Stimulated activated CD8-positive, alpha-beta memory T cell treated with anti-CD3 and anti-CD28 coated beads, Interleukin-2, amount 100 ng/mL, for 1 hour (primary cell): Measurements from ENCODE around the gene FBXW12.

Source experiments
- DNase-seq, 2 donors: peaks; one replicate each; pipeline ENCODE4 v3.0.0-alpha.2; 2020; ENCODE audit warnings: low read depth in 2 of 2

The FBXW12 gene

DNA sequence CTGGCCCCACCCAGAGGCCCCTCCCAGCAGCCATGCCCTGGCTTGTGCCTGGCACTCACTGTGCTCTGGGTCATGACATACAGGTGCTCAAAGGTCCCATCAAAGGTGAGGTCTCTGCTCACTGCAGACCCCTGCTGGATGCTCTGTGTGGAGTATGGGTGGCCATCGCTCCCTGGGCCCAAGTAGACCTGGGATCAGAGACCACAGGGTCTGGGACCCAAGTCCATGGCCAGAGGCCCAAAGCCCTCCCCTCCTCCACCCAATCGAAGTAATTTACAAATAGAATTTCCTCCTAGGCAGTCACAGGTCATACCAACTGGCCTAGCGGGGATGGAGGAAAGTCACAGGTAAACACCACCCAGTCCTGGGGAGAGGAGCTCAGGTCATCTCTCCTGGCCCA lies 50.3 kb downstream of the FBXW12 start:
- DNase-seq: no peak

DNA sequence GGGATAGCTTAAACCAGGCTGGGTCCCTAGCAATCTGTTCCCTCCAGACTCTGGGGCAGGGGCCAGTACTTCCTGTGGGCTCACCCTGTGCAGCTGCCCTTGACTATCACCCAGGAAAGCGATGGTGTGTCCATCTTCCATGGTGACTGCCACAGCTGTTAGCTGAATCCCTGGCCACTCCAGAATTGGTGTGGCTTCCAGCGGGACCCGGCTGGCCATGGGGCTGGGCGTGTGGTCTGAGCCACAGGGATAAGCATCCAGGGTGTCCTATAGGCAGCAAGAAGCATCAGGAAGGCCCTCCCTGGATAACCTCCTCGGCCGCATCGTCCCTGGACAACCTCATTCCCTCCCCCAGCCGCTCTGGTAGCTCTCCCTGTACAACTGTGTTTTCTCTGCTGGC lies 50.7 kb downstream of the FBXW12 start:
- DNase-seq: no peak

DNA sequence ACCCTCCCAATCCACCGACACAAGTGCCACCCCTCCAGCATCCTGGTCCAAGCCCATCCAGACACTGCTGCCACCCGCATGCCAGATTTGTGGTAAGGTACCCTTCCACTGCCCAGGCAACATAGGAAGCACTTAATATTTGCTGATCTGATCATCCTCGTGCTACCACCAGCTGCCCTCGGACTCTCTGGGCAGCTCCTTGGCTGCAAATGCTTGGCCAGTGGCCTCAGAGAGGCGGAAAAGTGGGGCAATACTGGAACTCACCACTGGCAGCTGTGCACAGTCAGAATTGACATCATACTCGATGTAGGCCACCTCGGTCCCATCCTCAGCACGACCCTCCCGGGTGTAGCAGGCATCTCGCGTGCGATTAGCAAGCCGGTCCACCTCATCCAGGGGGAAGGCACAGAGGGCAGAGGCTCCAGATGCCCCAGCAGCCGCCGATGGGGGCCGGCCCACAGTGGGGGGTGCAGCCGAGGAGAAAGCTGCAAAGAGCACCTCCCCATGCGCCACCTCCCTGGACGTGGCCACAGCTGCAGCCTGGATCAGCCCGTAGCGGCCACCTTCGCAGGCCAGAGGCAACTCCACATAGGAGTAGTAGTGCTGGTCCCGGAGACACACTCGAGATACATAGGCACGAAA lies 51.3 kb downstream of the FBXW12 start:
- no peak for DNase-seq

DNA sequence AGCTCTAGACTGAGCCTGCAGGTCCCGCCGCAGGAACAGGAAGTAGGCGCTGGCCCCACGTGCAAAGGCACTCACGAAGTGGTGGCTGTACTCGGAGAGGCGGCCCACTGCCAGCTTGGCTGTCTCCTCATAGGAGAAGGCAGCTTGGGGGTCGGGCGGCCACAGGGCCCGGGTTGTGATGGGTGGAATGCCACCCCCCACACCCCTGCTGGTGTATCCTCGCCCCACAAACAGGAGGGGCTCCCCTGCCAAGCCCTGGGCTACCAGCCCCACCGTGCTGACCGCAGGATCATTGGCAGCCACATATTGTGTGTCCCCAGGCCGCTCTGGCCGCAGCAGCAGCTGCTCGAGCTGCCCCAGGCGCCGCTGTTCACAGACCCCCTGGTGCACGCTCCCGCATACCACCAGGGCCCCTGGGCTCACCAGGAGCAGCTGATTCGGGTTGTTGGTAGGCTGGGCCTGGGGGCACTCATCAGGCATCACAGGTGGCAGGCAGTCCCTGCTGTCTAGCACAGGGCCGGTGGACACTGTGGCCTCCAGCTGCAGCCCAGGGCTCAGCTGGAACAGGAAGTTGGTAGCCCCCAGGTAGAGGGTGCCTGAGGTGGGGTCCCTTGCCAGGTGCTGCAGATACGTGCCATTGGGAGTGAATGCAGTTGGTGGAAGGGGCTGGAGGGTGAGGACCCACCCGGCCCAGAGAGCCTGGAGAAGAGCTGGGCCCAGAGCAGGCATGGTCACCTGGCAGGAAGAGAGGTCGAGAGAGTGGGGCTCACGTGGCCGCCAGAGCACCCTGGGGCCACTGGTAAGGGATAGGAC lies 52.1 kb downstream of the FBXW12 start:
- no peak for DNase-seq

DNA sequence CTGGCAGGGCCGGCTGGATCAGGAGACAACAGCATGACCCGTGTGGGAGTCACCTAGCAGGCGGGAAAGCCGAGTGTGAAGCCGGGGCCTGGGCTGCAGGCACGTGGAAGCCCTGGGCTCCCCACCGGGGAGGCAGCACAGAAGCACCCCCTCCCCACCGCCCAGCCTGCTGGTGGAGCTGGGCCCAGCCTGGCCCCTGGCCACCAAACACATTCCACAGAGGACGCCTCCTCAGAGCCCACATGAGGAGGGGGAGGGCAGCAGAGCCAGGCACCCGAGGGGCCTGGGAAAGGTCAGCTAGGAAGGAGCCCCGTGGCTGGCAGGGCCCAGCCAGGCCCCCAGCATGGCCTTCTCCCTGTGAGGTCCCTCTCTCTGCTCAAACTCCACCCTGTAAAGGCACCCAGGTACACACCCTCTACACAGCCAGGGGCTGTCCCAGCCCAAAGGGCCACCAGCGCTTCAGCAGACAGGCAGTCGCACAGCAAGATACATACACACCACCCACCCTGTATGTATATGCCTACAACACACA lies 53.3 kb downstream of the FBXW12 start:
- no peak for DNase-seq

DNA sequence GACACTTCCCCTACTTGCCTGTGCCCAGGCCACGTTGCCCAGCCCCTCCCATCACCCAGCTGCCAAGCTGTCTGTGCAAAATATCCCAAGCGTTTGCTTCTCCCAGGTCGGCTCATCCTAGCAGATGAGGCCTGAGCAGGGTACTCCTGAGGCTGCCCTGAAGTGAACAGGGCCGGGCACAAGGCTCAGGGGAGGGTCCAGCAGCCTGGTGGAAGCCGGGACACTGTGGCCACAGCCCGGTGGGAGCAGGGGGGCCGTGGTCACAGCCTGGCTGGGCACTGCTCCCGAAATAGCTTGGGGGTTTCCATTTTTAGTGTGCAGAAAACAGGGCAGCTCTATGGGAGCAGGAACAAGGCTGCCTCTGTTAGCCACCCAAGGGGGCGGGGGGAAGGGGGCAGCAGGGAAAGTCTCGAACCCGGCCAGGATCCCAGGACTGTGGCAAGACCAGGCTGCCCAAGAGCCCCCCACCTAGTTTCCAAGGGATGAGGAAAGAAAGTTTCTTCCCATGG lies 54.4 kb downstream of the FBXW12 start:
- DNase-seq: no peak

DNA sequence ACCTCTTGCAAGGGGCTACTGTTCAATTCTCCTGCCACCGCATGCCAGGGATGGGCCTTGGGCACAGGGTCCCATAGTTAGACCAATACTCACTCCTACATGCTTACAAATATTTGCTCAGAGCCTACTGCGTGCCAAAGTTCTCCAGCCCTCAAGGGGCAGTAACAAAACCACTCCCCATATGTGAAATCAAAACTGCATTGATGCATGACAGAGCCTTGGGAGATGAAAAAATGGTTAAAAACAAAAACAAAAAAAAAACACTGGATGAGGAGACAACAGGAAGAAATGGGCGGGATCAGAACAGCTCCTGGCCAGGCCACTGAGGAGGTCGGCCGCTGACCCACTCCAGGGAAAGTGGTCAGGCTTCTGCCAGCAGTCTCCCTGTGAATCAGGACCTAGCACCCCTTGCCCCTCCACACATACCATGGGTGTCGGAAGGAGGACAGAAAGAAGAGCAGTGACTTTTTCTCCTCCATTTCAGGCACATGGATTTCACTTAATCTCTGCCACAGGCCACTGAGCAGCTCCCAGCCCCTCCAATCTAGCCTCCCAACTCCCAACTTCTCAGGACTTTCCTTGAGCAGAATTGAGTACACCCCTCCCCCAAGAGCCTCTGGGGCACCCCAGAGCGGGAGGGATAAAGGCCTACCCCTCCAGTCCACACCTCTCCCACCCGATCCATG lies 55.1 kb downstream of the FBXW12 start:
- DNase-seq: no peak

DNA sequence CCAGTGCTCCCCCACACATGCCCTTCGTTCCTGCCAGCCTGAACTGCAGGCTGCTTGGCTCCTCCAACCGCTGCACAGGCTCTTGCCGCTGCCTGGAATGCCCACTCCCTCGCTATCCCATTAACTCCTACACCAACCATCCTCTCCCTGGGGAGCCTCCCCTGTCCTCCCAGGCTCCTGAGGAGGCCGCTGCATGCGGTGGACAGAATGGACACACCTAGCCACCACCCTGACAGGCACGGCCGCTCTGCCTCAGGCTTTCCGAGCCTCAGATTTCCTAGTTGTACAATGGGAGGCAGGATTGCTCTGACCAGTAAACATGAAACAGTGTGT lies 55.6 kb downstream of the FBXW12 start:
- no peak for DNase-seq

DNA sequence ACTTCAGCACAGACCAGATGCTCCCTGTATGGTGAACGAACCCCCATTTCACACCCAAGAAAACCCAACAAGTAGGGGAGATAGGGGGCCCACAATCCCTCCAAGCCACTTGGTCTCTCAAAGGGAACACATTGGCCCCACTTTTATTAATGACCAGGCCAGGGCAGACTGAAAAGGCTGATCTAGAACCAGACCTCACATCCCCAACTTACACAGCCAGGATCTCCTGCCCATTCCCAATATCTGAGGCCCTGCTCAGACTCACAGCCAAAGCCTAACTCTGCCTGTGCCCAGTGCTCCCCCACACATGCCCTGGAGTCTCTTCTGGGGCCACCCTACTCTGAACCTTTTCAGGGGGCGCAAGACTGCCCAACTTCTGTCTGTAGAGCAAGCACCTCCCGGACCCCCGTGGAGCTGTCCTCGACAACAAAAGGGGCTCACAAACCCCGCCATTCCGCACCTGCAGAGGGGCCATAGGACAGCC lies 56.1 kb downstream of the FBXW12 start:
- no peak for DNase-seq

DNA sequence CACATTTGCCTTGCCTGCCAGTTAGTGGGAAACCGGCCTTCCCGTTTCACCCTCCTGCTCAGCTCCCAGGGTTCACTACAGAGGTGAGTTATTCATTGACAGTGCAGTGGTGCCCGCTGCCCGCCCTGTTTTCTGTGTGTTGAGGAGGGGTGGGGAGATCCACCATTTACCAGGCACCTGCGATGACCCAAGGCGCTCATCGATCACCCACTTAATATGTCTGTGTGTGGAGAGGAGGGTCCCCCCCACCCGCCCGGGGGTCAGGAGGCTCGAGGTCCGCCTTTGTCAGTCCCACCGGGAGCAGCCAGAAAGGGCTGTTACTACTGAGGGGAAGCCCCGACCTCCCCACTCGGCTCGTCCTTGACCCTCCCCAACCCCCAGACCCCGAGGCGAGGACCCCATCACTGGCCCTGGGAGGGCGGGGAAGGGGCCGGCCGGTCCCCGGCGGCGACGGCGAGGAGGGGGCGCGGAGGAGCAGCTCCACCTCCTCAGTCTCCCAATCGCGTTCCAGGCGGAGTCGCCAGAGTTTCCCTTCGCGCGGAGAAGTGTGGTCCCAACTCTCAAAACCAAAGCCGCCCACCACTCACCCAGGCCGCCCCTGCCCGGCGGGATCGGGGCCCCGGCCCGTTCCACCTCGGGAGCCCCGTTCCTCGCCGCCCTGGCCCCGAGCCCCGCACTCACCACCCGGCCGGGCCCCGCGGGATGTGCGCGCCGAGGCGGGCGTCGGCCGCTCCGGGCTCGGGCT lies 56.7 kb downstream of the FBXW12 start:
- DNase-seq: no peak

DNA sequence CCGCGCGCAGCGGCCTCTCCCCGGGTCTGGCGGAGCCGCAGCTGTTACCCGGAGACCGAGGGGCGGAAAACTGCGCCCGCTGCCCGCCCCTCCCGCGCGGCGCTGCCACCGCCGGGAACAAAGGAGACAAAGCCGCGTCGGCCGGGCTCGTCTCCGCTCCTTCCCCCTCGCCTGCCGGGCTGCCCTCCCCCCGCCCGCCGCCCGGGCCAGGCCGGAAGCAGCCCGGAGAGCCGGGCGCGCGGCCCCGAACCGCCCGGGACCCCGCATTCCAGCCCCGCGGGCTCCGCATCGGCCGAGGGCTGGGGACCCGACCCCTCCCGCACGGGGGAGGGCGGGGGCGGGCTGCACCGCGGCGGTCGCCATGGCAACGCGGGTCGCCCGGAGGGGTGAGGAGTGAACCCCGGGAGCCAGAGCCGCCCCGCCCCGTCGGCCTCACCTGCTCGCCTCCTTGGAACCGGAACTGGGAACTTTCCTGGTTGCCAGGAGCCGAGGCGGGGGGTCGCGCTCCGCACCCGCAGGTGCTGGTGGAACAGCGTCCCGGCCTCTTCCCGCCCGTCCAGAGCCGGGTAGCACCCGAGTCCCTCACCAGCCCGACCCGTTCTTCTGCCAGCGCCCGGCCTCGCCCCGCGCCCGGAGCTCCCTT lies 57.4 kb downstream of the FBXW12 start:
- DNase-seq: peak; percentile 26 to 46

DNA sequence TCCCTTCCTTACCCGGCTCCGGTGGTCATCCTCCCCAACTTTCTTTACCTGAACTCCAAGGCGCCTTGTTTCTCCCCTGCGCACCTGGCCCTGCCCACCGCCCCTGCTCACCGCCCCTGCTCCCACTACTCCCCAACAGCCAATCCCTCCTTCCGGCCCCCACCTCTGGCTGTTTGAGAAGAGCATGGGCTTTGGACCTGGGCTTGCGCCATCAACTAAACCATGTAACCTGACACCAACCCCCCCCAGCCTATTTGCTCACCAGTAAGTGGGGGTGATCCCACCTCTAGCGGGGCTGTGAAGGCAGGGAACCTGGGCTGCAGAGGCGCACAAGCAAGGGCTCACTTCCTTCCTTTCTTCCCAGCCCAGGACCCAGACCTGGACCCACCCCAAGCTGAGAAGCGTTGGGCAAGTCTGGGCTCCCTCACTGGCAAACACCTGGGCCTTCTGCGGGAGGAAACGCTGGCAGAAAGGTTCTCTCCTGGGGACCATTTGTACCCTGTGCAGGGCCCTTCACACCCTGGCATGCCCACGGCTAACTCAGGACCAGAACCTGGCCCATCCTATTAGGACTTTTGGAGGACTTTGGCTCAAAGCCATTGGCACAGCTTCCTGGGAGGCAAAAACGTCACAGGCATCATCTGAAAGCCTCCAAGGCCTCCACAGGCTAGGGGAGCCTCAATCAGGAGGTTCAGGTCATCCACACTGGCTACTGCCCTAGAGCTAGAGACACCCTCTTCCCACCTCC lies 58.1 kb downstream of the FBXW12 start, which contains the start of gene PLXNB1:
TSS of gene PLXNB1 (minus strand) at position 127 of the 748 bp plus-strand sequence. CDS start 5,475 bp downstream, outside the sequence.
- no peak for DNase-seq

DNA sequence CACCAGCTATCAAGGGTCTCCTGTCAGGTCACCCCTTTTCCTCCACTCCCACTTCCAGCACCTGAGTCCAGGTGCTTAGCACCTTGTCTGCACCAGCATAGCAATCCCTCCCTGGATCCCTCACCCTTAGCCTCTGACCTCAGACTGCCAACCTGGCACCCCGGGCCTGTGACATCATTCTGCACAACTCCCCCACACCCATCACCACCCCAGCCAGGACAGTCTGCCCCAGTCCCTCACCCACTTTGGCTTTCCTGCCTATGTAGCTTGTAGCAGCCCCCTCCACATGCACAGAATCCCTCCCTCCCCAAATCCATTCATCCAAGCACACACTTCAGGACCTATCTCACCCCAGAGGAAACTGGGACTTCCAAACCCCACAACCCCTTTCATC lies 58.7 kb downstream of the FBXW12 start:
- no peak for DNase-seq

DNA sequence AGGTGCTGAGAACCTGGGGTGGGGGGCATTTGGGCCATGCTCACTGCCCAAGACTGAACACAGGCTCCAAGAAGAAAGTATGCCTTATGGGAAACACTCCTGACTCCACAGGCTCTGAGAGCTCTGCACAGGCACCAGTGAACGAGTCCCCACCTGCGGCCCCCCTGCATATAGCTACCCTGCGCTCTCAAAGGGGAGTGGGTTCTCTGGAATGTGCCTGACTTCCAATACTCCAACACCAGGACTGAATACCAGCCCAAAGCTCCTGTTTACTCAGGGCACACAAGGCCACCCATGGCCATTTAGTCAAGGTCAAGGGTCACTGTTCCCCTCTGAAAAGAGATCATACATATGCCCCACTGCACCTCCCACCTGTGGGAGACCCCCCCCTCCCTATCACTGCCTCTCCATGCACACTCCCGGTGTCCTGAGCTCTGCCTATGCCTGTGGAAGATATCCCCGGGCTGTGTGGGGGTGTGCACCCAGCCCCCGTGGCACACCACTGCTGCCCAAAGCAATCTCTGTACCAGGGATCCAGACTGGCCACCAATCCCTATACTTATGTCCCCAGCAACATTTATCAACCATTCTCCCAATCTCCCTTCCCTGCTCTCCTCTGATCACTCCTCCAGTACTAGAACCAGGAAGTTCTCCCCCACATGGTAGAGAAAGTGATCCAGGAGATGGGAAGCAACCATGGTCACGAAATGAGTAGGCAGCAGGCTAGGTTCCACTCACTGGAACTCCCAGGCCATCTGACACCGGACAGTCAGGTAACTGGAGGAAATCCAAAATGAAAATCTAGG lies 59.4 kb downstream of the FBXW12 start:
- DNase-seq: no peak

DNA sequence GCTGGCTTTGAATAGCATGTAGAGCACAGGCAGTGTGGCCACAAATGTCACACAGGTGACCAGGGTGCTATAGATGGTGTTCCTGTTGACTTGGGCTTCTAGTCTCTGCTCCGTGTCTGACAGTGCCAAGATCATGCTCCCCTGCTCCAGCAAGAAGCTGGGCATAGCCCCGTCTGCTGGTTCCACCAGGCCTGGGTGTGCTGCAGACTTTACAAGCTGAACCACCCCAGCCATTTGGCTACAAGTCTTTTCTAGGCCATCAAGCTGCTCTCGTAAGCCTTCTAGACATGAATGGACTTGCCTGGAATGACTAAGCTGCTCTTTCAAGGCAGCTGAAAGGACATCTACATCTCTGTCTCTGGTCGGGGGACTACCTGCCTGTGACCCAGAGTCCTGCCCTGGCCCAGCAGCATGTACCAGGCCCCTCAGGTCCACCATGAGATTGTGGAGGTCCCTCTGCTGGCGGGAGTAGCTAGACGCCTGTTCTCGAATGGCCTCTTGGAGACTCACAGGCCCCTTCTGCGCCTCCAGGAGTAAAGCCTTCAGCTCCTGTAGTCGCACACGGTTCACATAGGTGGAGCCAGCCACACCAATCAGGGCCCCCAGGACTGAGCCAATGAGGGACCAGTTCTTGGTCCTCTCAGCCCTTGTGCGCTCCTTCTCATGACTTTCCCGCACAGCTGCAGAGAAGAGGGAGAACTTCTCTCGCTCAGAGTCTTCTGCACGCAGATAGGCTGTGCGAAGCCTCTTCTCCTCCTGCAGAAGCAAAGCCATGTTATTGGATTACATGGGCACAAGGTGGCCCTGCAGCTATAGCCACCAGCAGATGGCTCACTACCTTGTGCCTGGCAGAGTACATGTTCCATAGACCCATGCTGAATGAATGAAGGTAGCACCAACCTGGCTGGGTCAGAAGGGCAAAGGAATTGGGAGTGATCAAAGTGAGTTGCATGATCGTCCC lies 60.7 kb downstream of the FBXW12 start:
- no peak for DNase-seq

DNA sequence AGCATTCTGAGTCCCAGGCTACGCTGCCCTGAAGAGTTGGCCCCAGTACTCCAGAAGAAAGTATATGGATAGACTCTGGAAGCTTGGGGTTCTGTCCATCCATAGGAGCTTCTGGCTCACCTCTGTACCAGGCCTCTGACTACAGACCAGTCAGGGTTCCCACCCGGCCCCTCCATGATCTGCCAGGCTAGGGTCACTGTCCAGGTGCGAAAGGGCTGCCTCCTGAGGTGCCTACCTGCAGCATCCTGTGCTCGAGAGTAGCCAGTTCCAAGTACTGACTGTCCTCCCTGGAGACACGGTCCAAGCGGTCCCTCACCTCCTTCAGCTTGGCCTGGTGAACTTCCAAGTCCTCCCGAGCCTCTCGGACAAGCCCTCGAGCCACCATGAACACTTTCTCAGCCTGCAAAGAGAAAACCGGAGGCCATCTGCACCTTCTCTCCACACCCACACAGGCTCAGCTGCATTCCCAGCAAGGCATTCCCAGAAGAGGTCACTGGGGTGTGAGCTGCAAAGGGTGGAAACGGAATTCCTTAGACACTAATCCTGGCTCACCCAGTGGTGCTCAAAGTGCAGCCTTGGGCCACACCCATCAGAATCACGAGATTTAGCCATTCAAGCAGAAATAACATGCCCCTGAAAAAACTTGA lies 61.6 kb downstream of the FBXW12 start:
- DNase-seq: no peak

DNA sequence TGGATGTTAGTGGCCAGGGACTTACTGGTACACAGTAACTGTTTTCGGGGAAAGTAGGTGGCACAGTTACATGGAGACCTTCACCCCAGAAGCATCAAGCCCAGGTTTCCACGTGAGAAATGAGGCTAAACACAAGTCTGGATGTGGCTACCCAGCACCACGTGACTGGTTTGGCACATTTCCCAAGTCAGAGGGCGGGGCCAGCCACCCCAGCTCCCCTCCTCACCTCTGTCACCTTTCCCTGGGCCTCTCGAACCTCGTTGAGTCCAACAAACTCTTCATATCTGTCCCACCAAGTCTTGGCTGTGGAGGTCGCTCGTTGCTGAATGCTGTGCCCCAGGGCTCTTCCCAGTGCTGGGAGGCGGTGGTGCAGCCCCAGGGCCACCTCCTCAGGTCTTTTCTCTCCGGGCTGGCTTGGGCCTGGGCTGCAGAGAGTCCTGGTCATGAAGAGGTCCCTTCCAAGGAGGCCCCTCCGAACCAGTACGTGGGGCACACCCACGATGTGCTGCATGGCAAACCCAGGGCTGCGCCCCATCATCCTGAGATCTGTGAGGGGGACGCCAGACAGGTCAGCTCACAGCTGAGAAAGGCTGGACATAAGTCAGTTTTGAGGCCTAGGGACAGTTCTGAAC lies 62.7 kb downstream of the FBXW12 start:
- no peak for DNase-seq
